ENCODE data around the gene PAPOLB.

GRCh38 chr7:4882169-4883032, 20.6 kb upstream of the PAPOLB start:
- TF ChIP-seq FOXK2 (IDR thresholded peaks at IDR 0.05) (no peak), TARDBP (IDR thresholded peaks at IDR 0.05) (no peak), NFRKB (IDR thresholded peaks at IDR 0.05) (no peak), CTBP1 (IDR thresholded peaks at IDR 0.05; ENCODE audit: borderline replicate concordance) (no peak), SP1 (IDR thresholded peaks at IDR 0.05) (no peak), FOXM1 (IDR thresholded peaks at IDR 0.05; ENCODE audit: borderline replicate concordance) (no peak), PKNOX1 (IDR thresholded peaks at IDR 0.05) (no peak), ZNF384 (IDR thresholded peaks at IDR 0.05) (no peak)
